Ishikawa (cell line): ENCODE results near the gene SCAF11.

Experiments used
- CEBPB ChIP-seq: IDR thresholded peaks from 2 replicates; pipeline ENCODE4 v1.6.1; 2012
- EP300 ChIP-seq: IDR thresholded peaks from 2 replicates; pipeline ENCODE4 v1.6.1; 2012; ENCODE audit warnings: borderline replicate concordance
- RAD21 ChIP-seq: IDR thresholded peaks from 2 replicates; pipeline ENCODE4 v1.6.1; 2012; ENCODE audit warnings: low read depth
- TAF1 ChIP-seq: IDR thresholded peaks from 2 replicates; pipeline ENCODE4 v1.6.1; 2012; ENCODE audit warnings: low read depth, mild to moderate bottlenecking
- USF1 ChIP-seq: IDR thresholded peaks from 2 replicates; pipeline ENCODE4 v1.6.1; 2012
- ZBTB7A ChIP-seq: IDR thresholded peaks from 2 replicates; pipeline ENCODE4 v1.6.1; 2012; ENCODE audit warnings: low read depth
- TF ChIP-seq, protein P1 (sequence below): IDR thresholded peaks from 2 replicates; pipeline ENCODE4 v1.6.1; 2012
- TF ChIP-seq, protein P2 (sequence below): IDR thresholded peaks from 2 replicates; pipeline ENCODE4 v1.6.1; 2012; ENCODE audit warnings: low read depth, mild to moderate bottlenecking

DNA sequence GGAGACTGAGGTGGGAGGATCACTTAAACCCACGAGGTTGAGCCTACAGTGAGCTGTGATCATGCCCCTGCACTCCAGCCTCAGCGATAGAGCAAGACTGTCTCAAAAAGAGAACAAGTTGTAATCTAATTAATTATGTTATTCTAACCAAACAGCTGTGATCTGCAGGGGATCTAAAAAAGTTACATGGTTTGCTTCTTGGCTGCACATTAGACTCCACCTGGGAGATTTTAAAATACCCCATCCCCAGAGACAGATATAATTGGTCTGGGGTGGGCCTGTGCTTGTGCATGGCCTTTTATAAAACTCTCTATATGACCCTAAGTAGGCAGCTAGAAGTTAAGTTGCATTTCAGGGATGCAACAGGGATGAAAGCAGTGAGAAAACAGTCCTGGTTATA, 76.7 kb downstream of the SCAF11 start:
- no peak for TF ChIP-seq EP300
- no peak for TF ChIP-seq ZBTB7A
- no peak for TF ChIP-seq TAF1
- TF ChIP-seq USF1, result no peak
- TF ChIP-seq, protein P1, sequence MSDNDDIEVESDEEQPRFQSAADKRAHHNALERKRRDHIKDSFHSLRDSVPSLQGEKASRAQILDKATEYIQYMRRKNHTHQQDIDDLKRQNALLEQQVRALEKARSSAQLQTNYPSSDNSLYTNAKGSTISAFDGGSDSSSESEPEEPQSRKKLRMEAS, result no peak
- TF ChIP-seq CEBPB, result no peak
- no peak for TF ChIP-seq RAD21
- TF ChIP-seq, protein P2, sequence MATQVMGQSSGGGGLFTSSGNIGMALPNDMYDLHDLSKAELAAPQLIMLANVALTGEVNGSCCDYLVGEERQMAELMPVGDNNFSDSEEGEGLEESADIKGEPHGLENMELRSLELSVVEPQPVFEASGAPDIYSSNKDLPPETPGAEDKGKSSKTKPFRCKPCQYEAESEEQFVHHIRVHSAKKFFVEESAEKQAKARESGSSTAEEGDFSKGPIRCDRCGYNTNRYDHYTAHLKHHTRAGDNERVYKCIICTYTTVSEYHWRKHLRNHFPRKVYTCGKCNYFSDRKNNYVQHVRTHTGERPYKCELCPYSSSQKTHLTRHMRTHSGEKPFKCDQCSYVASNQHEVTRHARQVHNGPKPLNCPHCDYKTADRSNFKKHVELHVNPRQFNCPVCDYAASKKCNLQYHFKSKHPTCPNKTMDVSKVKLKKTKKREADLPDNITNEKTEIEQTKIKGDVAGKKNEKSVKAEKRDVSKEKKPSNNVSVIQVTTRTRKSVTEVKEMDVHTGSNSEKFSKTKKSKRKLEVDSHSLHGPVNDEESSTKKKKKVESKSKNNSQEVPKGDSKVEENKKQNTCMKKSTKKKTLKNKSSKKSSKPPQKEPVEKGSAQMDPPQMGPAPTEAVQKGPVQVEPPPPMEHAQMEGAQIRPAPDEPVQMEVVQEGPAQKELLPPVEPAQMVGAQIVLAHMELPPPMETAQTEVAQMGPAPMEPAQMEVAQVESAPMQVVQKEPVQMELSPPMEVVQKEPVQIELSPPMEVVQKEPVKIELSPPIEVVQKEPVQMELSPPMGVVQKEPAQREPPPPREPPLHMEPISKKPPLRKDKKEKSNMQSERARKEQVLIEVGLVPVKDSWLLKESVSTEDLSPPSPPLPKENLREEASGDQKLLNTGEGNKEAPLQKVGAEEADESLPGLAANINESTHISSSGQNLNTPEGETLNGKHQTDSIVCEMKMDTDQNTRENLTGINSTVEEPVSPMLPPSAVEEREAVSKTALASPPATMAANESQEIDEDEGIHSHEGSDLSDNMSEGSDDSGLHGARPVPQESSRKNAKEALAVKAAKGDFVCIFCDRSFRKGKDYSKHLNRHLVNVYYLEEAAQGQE, result no peak
